CD14-positive monocyte (primary cell): ENCODE data around the gene ZMYND15. TPM values are rescaled to one million over a fixed set of nuclear protein-coding genes. Genes with fewer than 3 reads are reported as not detected.

Experiments used
- DNase-seq, 3 donors: peaks; one replicate each; pipeline ENCODE4 v3.0.0-alpha.2; 2011 to 2022
- H2AFZ ChIP-seq: 2 replicates; pipeline ENCODE4 v1.6.0; 2012; ENCODE audit warnings: mild to moderate bottlenecking, low read depth, low read length, inconsistent platforms; ENCODE audit not compliant: insufficient read depth, poor library complexity, severe bottlenecking
- H3K27ac ChIP-seq, 2 donors: 1 replicate in 1 of 2; 2 replicates in 1 of 2; pipeline ENCODE4 v1.5.1; 2012 to 2013; ENCODE audit warnings: low read length in 2 of 2, control low read depth in 1 of 2, inconsistent platforms in 1 of 2, low read depth in 1 of 2, mild to moderate bottlenecking in 1 of 2
- H3K27me3 ChIP-seq, 2 donors: one replicate each; pipeline versions ENCODE4 v1.6.0 to v1.6.1; 2011 to 2013; ENCODE audit warnings: low read length in 2 of 2; ENCODE audit not compliant: control insufficient read depth in 2 of 2, insufficient read depth in 2 of 2
- H3K36me3 ChIP-seq, 2 donors: replicated peaks in 1 of 2; 1 replicate in 1 of 2; 2 replicates in 1 of 2; pipeline versions ENCODE4 v1.5.1 to v1.6.1; 2012 to 2013; ENCODE audit warnings: low read length in 2 of 2, control low read depth in 1 of 2, inconsistent platforms in 1 of 2, mild to moderate bottlenecking in 1 of 2; ENCODE audit not compliant: insufficient read depth in 2 of 2, control insufficient read depth in 1 of 2
- H3K4me1 ChIP-seq, 2 donors: 1 replicate in 1 of 2; 2 replicates in 1 of 2; pipeline versions ENCODE4 v1.5.1 to v1.6.1; 2012 to 2013; ENCODE audit warnings: low read length in 2 of 2, control low read depth in 1 of 2, inconsistent platforms in 1 of 2, mild to moderate bottlenecking in 1 of 2, moderate library complexity in 1 of 2; ENCODE audit not compliant: insufficient read depth in 2 of 2, control insufficient read depth in 1 of 2
- H3K4me2 ChIP-seq: replicated peaks from 2 replicates; pipeline ENCODE3; 2012; ENCODE audit warnings: low read length, moderate library complexity, mild to moderate bottlenecking; ENCODE audit not compliant: poor library complexity, severe bottlenecking; ENCODE audit errors: extremely low read depth
- H3K4me3 ChIP-seq, 3 experiments: fragments of 200-600 bp in 1 of 3; sonication (generic) in 1 of 3; replicated peaks in 1 of 3; 1 replicate in 2 of 3; 2 replicates in 1 of 3; pipeline ENCODE4 v1.5.1; 2011 to 2013; ENCODE audit warnings: low read length in 3 of 3, mild to moderate bottlenecking in 3 of 3, control low read depth in 2 of 3, low read depth in 2 of 3, inconsistent platforms in 1 of 3, moderate library complexity in 1 of 3
- H3K79me2 ChIP-seq: 2 replicates; pipeline ENCODE4 v1.6.0; 2012; ENCODE audit warnings: mild to moderate bottlenecking, control low read depth, inconsistent platforms, low read length, moderate library complexity; ENCODE audit not compliant: insufficient read depth
- H3K9ac ChIP-seq: 2 replicates; pipeline ENCODE4 v1.6.0; 2017; ENCODE audit warnings: low read length, mild to moderate bottlenecking; ENCODE audit not compliant: insufficient read depth, poor library complexity, severe bottlenecking
- H3K9me3 ChIP-seq, 2 donors: replicated peaks in 1 of 2; 1 replicate in 1 of 2; 2 replicates in 1 of 2; pipeline versions ENCODE4 v1.5.1 to v1.6.1; 2012 to 2013; ENCODE audit warnings: low read length in 2 of 2, control low read depth in 1 of 2; ENCODE audit not compliant: control insufficient read depth in 1 of 2, insufficient read depth in 1 of 2
- H4K20me1 ChIP-seq: 2 replicates; pipeline ENCODE4 v1.6.0; 2012; ENCODE audit warnings: mild to moderate bottlenecking, low read length, control low read depth, moderate library complexity; ENCODE audit not compliant: insufficient read depth
- H3K27ac Mint-ChIP-seq, 7 donors: one replicate each; pipeline ENCODE4 v1.8.0; 2020; ENCODE audit warnings: mild to moderate bottlenecking in 7 of 7, mixed read lengths in 7 of 7, moderate library complexity in 6 of 7, inconsistent platforms in 2 of 7
- H3K27me3 Mint-ChIP-seq, 3 donors: one replicate each; pipeline ENCODE4 v1.8.0; 2021 to 2022; ENCODE audit warnings: low read depth in 3 of 3, mild to moderate bottlenecking in 3 of 3, mixed read lengths in 3 of 3, moderate library complexity in 3 of 3, inconsistent platforms in 1 of 3
- H3K36me3 Mint-ChIP-seq, 2 donors: one replicate each; pipeline ENCODE4 v1.8.0; 2020; ENCODE audit warnings: mixed read lengths in 2 of 2, inconsistent platforms in 1 of 2, mild to moderate bottlenecking in 1 of 2
- H3K4me1 Mint-ChIP-seq: one replicate; pipeline ENCODE4 v1.8.0; 2020; ENCODE audit warnings: mild to moderate bottlenecking, mixed read lengths
- H3K4me3 Mint-ChIP-seq, 2 donors: one replicate each; pipeline ENCODE4 v1.8.0; 2020; ENCODE audit warnings: mild to moderate bottlenecking in 2 of 2, mixed read lengths in 2 of 2, moderate library complexity in 1 of 2
- H3K9me3 Mint-ChIP-seq, 7 donors: one replicate each; pipeline ENCODE4 v1.8.0; 2020 to 2022; ENCODE audit warnings: mixed read lengths in 7 of 7, mild to moderate bottlenecking in 6 of 7, moderate library complexity in 6 of 7, inconsistent platforms in 2 of 7
- WGBS: methylation state at CpG from one replicate; pipeline ENCODE4 v1.1.5; 2013; ENCODE audit warnings: missing lambda C conversion rate; ENCODE audit not compliant: insufficient coverage; 5-methylcytosine and 5-hydroxymethylcytosine counted together
- intact Hi-C, 2 donors: fragments of 100-400 bp; cut with micrococcal nuclease; formaldehyde crosslinking; loops; one replicate each; pipeline versions ENCODE4 v1.15.0 to v1.15.1; 2023
- polyA plus RNA-seq, 3 donors: library from polyadenylated mRNA; depleted of rRNA in 1 of 3; unstranded in 2 of 3; stranded (reverse) in 1 of 3; fragments of 300-500 nt in 2 of 3; fragments of >200 nt in 1 of 3; fragmentation: Illumina TruSeq in 2 of 3; gene quantifications; 1 replicate in 2 of 3; 2 replicates in 1 of 3; pipeline ENCODE4 v1.2.3, GENCODE V29; 2012 to 2021
- TF ChIP-seq, protein P1 (sequence below): fragments of 200-600 bp; IDR thresholded peaks from one replicate; pipeline ENCODE4 v1.8.0; 2022; ENCODE audit warnings: antibody characterized with exemption, mild to moderate bottlenecking

The ZMYND15 gene
- polyA plus RNA-seq, 3 donors = 0.97 to 13.6 (median 1.2) TPM

DNA sequence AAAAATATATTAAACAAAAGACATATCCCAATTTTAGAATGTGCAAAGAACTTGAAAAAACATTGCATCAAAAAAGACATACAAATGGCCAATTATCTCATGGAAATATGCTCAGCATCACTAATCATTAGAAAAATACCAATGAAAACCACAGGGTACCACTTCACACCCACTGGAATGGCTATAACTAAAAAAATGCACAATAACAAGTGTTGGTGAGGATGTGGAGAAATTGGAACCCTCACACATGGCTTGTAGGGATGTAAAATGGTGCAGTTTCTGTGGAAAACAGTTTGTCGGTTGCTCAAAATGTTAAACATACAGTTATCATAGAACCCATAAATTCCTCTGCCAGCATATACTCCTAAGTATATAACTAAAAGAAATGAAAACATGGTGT is 55.5 kb downstream of the ZMYND15 start:
- intact Hi-C loops = loop anchor here (5.0 to 10.0 kb wide), 4 partner anchors 42 to 83 kb away; partner anchors contain the start of genes ARRB2 (in 1 of the 2) and MED11 (in 1 of the 2)

More for the DNA sequence above, 55.5 kb downstream of the ZMYND15 start:
- Mint-ChIP-seq H3K27me3 (peaks cover 10 to 23% (median 22%) of the 10 kb centered on the region in 3 donors), H3K4me1 (peaks cover 23% of the 10 kb centered on the region), H3K4me3 (no peak overlapping the region), H3K36me3 (peaks cover 15 to 22% of the 10 kb centered on the region in 2 donors), H3K27ac (peak overlapping the region in 5 of 7 donors; percentile 69 to 97 (median 89)), H3K9me3 (peaks cover 0 to 3% (median 0%) of the 10 kb centered on the region in 7 donors)
- Histone ChIP-seq H3K79me2 (peaks cover 15% of the 10 kb centered on the region), H3K9me3 (no peaks in the 10 kb centered on the region), H3K27ac (no peak overlapping the region), H3K27me3 (peaks cover 0 to 9% of the 10 kb centered on the region in 2 donors), H3K4me1 (peaks cover 21 to 27% of the 10 kb centered on the region in 2 donors), H2AFZ (peak overlapping the region; percentile 55), H3K36me3 (peaks cover 16 to 20% of the 10 kb centered on the region in 2 donors), H3K4me3 (no peak overlapping the region), H3K9ac (no peak overlapping the region), H3K4me2 (peak overlapping the region; percentile 92), H4K20me1 (no peaks in the 10 kb centered on the region)
- no CpG with 5 or more reads among the region's 1 CpG for WGBS
- TF ChIP-seq, protein P1, sequence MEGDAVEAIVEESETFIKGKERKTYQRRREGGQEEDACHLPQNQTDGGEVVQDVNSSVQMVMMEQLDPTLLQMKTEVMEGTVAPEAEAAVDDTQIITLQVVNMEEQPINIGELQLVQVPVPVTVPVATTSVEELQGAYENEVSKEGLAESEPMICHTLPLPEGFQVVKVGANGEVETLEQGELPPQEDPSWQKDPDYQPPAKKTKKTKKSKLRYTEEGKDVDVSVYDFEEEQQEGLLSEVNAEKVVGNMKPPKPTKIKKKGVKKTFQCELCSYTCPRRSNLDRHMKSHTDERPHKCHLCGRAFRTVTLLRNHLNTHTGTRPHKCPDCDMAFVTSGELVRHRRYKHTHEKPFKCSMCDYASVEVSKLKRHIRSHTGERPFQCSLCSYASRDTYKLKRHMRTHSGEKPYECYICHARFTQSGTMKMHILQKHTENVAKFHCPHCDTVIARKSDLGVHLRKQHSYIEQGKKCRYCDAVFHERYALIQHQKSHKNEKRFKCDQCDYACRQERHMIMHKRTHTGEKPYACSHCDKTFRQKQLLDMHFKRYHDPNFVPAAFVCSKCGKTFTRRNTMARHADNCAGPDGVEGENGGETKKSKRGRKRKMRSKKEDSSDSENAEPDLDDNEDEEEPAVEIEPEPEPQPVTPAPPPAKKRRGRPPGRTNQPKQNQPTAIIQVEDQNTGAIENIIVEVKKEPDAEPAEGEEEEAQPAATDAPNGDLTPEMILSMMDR = no peak
- no peak for DNase-seq

Other genes with a start within 250 kb of the ZMYND15 start
- under 1 TPM in 2 of 3 donors, not detected in 1; 0.23 to 0.33 TPM for gene SPNS2, start 241.0 kb upstream of the ZMYND15 start, polyA plus RNA-seq
- 10 to 100 TPM in 1 of 3 donors, 1 to 10 TPM in 2; 4.2 to 22.3 (median 5.3) TPM for gene MYBBP1A, start 184.4 kb upstream of the ZMYND15 start, polyA plus RNA-seq
- not detected for gene GGT6, start 179.3 kb upstream of the ZMYND15 start, polyA plus RNA-seq
- under 1 TPM in 1 of 3 donors, not detected in 2; 0.08 TPM for gene SMTNL2, start 155.3 kb upstream of the ZMYND15 start, polyA plus RNA-seq
- gene ALOX15, start 98.2 kb upstream of the ZMYND15 start, polyA plus RNA-seq = under 1 TPM in 2 of 3 donors, not detected in 1; 0.05 to 0.13 TPM
- gene PELP1, start 35.7 kb upstream of the ZMYND15 start, polyA plus RNA-seq = 10 to 100 TPM in 1 of 3 donors, 1 to 10 TPM in 2; 1.3 to 11.2 (median 2.6) TPM
- 100 to 1,000 TPM; 134 to 760 (median 150) TPM for gene ARRB2, start 29.2 kb upstream of the ZMYND15 start, polyA plus RNA-seq
- 10 to 100 TPM; 22.1 to 35.7 (median 25.5) TPM for gene MED11, start 8.4 kb upstream of the ZMYND15 start, polyA plus RNA-seq
- gene CXCL16, start 95 bp downstream of the ZMYND15 start, polyA plus RNA-seq = 100 to 1,000 TPM in 2 of 3 donors, 10 to 100 TPM in 1; 68.1 to 204 (median 103) TPM
- not detected for gene TM4SF5, start 32.1 kb downstream of the ZMYND15 start, polyA plus RNA-seq
- gene VMO1, start 46.5 kb downstream of the ZMYND15 start, polyA plus RNA-seq = 1 to 10 TPM in 1 of 3 donors, under 1 TPM in 2; 0.54 to 2.1 (median 0.79) TPM
- gene GLTPD2, start 49.1 kb downstream of the ZMYND15 start, polyA plus RNA-seq = 1 to 10 TPM in 2 of 3 donors, under 1 TPM in 1; 0.27 to 2.1 (median 1.5) TPM
- 100 to 1,000 TPM; 134 to 364 (median 361) TPM for gene PSMB6, start 56.3 kb downstream of the ZMYND15 start, polyA plus RNA-seq
- 100 to 1,000 TPM in 1 of 3 donors, 1 to 10 TPM in 2; 3.5 to 122 (median 4.0) TPM for gene PLD2, start 67.3 kb downstream of the ZMYND15 start, polyA plus RNA-seq
- 100 to 1,000 TPM in 1 of 3 donors, 1 to 10 TPM in 2; 3.2 to 159 (median 7.2) TPM for gene MINK1, start 93.5 kb downstream of the ZMYND15 start, polyA plus RNA-seq
- gene C17orf107, start 159.7 kb downstream of the ZMYND15 start, polyA plus RNA-seq = 1 to 10 TPM; 1.9 to 5.1 (median 4.2) TPM
- gene CHRNE, start 163.3 kb downstream of the ZMYND15 start, polyA plus RNA-seq = 10 to 100 TPM in 1 of 3 donors, 1 to 10 TPM in 1, under 1 TPM in 1; 0.54 to 12.6 (median 2.1) TPM
- gene GP1BA, start 192.4 kb downstream of the ZMYND15 start, polyA plus RNA-seq = under 1 TPM in 2 of 3 donors, not detected in 1; 0.24 to 0.29 TPM
- gene SLC25A11, start 200.2 kb downstream of the ZMYND15 start, polyA plus RNA-seq = 100 to 1,000 TPM in 2 of 3 donors, 10 to 100 TPM in 1; 65.2 to 138 (median 111) TPM
- gene RNF167, start 200.4 kb downstream of the ZMYND15 start, polyA plus RNA-seq = 100 to 1,000 TPM in 1 of 3 donors, 10 to 100 TPM in 2; 17.2 to 105 (median 20.6) TPM
- 1,000 to 10,000 TPM in 2 of 3 donors, 100 to 1,000 TPM in 1; 842 to 1,613 (median 1,582) TPM for gene PFN1, start 208.7 kb downstream of the ZMYND15 start, polyA plus RNA-seq
- 10 to 100 TPM in 1 of 3 donors, under 1 TPM in 2; 0.36 to 14.2 (median 0.60) TPM for gene ENO3, start 211.3 kb downstream of the ZMYND15 start, polyA plus RNA-seq
- gene SPAG7, start 228.0 kb downstream of the ZMYND15 start, polyA plus RNA-seq = 10 to 100 TPM; 75.6 to 96.7 (median 85.1) TPM
- gene CAMTA2, start 247.8 kb downstream of the ZMYND15 start, polyA plus RNA-seq = 10 to 100 TPM in 1 of 3 donors, 1 to 10 TPM in 2; 7.1 to 88.9 (median 7.6) TPM